Medulla oblongata (tissue), 1 donor: ENCODE data around the gene RCOR2.
"Not testable (repeated sequence)": the region's sequence is repeated elsewhere in the genome, so short reads cannot be mapped to it uniquely, and the experiment has no call there.

Experiments used
- DNase-seq: peaks from one replicate; pipeline ENCODE4 v3.0.0-alpha.2; 2015; ENCODE audit errors: extremely low spot score

RCOR2 gene

GRCh38 chr11:63879598-63880402 is 37.2 kb downstream of the RCOR2 start:
- no peak for DNase-seq

GRCh38 chr11:63877658-63878241 is 39.2 kb downstream of the RCOR2 start:
- no peak for DNase-seq

GRCh38 chr11:63876616-63877015 is 40.3 kb downstream of the RCOR2 start:
- no peak for DNase-seq

DNA sequence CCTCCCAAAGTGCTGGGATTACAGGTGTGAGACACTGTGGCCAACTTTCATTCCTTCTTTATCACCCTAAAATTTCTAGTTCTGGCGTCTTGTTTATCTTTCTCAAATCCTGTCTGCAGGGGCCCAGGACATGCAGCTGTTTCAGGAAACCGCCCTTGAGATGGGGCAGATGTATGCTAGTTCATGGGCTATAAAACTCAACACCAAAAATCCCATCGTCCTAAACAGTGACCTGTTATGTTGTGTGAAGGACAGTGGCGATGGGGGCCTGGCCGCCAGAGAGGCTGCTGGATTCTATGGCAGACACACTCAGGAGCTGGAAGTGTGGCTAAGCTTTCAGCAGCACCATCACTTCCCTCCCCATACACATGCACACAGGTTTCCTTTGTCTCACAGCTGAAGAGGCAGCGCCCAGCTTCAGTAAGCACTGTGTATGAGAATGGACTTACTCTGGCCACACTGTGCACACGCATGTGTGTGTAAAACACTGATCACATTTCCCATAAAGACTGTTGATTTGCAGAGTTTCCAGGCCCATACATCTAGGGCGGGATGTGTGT is 41.4 kb downstream of the RCOR2 start:
- no peak for DNase-seq

- DNase-seq = no peak
Observed at GRCh38 chr11:63874511-63874910, 42.5 kb downstream of the RCOR2 start.

DNA sequence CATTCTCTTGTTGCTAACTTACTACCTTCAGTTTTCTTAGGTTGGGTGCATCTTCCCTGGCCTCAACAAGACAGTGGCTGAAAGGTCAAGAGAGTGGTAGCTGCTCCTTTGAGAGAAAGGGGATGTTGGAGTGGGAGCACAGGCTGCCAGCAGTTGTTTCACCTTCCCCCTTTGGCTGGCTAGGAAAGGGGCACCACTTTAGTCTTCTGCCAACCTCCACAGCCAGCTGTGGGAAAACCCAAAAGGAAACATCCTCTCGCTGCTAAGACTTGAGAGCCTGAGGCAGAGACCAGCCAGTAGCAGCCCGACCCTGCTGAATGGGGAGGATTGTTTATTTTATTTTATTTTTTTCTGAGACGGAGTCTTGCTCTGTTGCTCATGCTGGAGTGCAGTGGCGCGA is 43.7 kb downstream of the RCOR2 start:
- no peak for DNase-seq

GRCh38 chr11:63872800-63873197 is 44.2 kb downstream of the RCOR2 start:
- DNase-seq = no peak

DNA sequence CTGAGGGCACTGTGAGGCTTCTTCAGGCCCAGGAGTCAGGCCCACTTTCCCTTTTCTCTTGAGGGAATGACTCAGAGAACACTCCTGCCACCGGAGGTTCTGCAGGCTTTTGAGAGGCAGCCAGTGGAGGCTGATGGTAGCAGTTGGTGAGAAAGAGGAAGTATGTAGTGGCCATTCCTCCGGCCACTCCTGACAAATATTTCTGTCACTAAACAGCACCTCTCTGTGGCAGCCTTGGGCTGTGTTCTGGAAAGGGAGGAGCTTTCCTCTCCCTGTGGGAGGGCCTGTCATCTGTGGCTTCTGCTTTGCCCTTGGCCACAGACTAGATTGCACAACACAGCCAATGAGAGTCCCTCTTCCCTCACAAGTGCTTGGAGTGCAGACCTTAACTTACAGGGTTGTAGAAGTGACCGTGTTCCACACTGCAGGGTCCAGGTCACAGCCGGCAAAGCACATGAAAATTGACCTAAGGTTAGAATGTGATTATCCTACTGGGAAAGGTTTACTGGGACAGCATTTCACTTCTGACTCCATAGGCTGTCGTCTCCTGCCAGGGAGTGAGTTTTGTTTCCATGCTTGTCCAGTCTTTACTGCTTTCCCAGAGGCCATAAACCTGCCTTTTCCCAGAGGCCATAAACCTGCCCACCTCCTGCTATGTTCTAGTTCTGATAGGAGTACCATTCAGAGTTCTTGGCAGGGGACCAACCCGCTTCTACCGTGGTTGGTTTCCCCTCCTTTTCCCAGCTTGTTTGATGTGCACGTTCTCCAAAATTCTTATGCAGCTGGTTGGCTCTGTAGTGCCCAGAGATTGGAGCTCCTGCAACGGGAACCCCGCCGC is 44.8 kb downstream of the RCOR2 start:
- peak; percentile 98 for DNase-seq

DNA sequence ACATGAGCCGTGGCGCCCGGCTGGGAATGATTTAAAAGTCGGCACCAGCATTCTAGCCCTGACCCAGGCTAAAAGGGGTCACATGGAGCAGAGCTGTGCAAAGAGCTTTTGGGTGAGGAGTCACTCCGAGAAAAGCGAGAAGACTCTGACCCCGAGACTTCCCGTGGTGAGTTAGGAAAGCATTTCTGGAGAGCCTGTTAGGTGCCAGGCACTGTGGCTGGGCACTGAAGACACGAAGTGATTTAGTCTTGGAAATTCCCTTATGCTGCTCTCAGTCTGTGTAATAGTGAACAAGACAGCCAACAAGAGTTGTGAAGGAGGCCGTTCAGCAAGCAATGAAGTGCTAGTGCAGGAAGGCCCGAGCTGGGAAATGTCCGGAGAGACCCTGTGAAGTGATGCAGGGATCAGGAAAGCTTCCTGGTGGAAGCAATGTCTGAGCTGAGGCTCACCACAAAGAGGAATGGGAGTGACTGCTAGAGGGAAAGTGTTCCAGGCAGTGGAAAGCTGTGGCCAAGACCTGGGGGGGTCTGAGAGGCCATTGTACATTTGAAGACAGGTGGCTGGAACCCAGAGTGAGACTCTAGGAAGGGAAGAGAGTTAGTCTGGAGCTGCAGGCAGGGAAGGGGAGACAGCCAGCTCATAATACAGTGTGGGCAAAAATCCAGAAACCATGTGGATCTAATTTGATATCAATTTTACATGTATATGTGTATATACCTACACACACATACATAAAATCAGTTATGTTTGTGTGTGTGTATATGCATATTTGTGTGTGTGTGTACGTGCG is 46.4 kb downstream of the RCOR2 start:
- no peak for DNase-seq

- no peak for DNase-seq
Observed at GRCh38 chr11:63869683-63870082, 47.3 kb downstream of the RCOR2 start.

GRCh38 chr11:63869171-63869591 is 47.8 kb downstream of the RCOR2 start:
- no peak for DNase-seq

DNA sequence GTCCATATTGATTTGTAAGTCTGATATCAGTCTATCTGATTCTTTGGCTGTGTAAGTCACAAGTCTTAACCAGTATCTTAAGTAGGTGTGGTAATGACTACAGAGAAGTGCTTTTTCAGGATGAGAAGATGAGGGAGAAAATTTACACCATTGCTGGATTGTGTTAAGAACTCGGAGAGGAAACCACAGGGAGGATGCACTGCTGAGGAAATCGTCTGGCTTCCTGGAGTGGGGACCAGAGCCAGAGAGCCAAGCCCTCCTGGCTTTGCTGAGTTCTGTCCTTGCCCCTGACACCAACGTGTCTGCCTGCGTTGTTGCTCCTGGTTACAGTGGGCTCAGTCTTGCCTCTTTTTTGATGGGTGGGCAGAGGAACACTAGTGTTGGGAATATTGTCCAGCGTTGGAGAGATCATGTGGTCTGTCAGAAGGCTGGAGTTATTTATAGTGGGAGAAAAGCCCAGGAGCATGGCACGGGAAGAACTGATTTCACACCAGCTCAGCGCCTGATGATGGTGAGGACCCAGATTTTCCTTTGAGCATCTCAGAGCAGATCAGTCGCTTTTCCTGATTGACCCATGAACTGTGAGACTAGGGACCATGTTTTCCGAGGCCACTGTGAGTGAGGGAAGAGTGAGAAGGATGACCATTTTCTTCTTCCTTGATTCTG is 48.4 kb downstream of the RCOR2 start:
- no peak for DNase-seq

GRCh38 chr11:63867511-63867910 is 49.5 kb downstream of the RCOR2 start:
- no peak for DNase-seq

DNA sequence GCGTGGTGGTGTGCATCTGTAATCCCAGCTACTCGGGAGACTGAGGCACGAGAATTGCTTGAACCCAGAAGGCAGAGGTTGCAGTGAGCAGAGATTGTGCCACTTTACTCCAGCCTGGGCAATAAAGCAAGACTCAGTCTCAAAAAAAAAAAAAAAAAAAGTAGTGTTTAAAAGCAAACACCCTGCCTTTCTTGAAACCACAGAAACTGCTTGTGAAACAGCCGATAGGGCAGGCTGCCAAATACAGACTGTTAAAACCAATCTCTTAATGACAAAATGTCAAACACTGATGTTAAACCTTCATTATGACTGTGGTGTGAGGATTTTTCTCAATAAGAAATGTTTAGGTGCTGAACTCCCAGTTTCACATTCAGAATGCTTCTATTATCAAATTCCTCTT is 50.8 kb downstream of the RCOR2 start:
- peak; percentile 54 for DNase-seq

- DNase-seq = not testable (repeated sequence)
Observed at GRCh38 chr11:63863620-63864019, 53.3 kb downstream of the RCOR2 start.

GRCh38 chr11:63862923-63863322 is 54.0 kb downstream of the RCOR2 start:
- no peak for DNase-seq
